ENCODE measurements around the gene PCDHGA9. TPM values are rescaled to one million over a fixed set of nuclear protein-coding genes. Genes with fewer than 3 reads are reported as not detected.

The PCDHGA9 gene
- total and polyA plus RNA-seq, 10 of the 15 experiments (the other 5 are each of a cell fraction or from before 2014, with no cell fraction given), result 0.08 to 0.63 (median 0.29) TPM; not detected in 2

DNA sequence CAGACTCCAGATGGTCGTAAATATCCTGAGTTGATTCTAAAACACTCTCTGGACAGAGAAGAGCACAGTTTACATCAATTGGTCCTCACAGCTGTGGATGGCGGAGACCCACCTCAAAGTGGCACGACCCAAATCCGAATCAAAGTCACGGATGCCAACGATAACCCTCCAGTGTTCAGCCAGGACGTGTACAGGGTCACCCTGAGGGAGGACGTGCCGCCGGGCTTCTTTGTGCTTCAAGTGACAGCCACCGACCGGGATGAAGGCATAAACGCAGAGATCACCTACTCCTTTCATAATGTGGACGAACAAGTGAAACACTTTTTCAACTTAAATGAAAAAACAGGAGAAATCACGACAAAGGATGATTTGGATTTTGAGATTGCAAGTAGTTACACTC is 41.9 kb upstream of the PCDHGA9 start:
- ChIA-PET POLR2A (no interaction called here), CTCF (interaction anchor here (0.7 to 1.2 kb wide), 3 partner anchors 9 to 111 kb away, joined by 3 to 4 read pairs (median 3); partner anchors contain the start of gene PCDHGB3), RAD21 (ENCODE audit: unreplicated experiment) (no interaction called here), SMC1A (ENCODE audit: uncharacterized antibody, unreplicated experiment) (no interaction called here)
- Histone ChIP-seq H3K79me2 (ENCODE audit: control insufficient read depth, insufficient read depth, low read length) (no peaks in the 10 kb centered on the region), H2AFZ (ENCODE audit: control insufficient read depth, low read depth, low read length) (no peak overlapping the region), H3K4me2 (ENCODE audit: control insufficient read depth, insufficient read depth) (no peak overlapping the region), H3K27ac (ENCODE audit: control insufficient read depth, insufficient read depth) (no peak overlapping the region), H4K20me1 (ENCODE audit: control insufficient read depth, insufficient read depth) (no peaks in the 10 kb centered on the region), H3K4me3 (no peak overlapping the region), H3K4me1 (ENCODE audit: control insufficient read depth, insufficient read depth, low read length) (no peaks in the 10 kb centered on the region), H3K27me3 (replicated peaks in 1 of 2; ENCODE audit: control insufficient read depth in 2 of 2, insufficient read depth in 2 of 2, low read length in 1 of 2) (no peaks in the 10 kb centered on the region), H3K9ac (ENCODE audit: control insufficient read depth, insufficient read depth, low read length) (no peak overlapping the region), H3K9me3 (replicated peaks; ENCODE audit: control insufficient read depth, insufficient read depth, low read length) (peaks cover 7% of the 10 kb centered on the region; the same call in 2 of the 3 replicates), H3K36me3 (ENCODE audit: control insufficient read depth in 2 of 2, insufficient read depth in 2 of 2, low read length in 1 of 2) (no peaks in the 10 kb centered on the region)
- no peak for TF ChIP-seq SMARCA5 (IDR thresholded peaks at IDR 0.05)
- TF ChIP-seq STAT3 (IDR thresholded peaks at IDR 0.05; ENCODE audit: low read depth, low read length), result no peak
- TF ChIP-seq PAX5 (IDR thresholded peaks at IDR 0.05; ENCODE audit: borderline replicate concordance, low read depth, low read length), result no peak
- TF ChIP-seq EP300 (IDR thresholded peaks at IDR 0.05; ENCODE audit: borderline replicate concordance in 1 of 2, control insufficient read depth in 1 of 2, low read depth in 2 of 2, low read length in 2 of 2), result no peak
- TF ChIP-seq CBX3 (IDR thresholded peaks at IDR 0.05; ENCODE audit: borderline replicate concordance, low read depth), result no peak
- TF ChIP-seq NFIC (IDR thresholded peaks at IDR 0.05; ENCODE audit: low read depth, low read length), result no peak
- no peak for TF ChIP-seq JUNB (IDR thresholded peaks at IDR 0.05)
- no peak for TF ChIP-seq YBX1 (IDR thresholded peaks at IDR 0.05)
- TF ChIP-seq, protein P1, sequence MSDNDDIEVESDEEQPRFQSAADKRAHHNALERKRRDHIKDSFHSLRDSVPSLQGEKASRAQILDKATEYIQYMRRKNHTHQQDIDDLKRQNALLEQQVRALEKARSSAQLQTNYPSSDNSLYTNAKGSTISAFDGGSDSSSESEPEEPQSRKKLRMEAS (IDR thresholded peaks at IDR 0.05; ENCODE audit: low read depth, low read length), result no peak
- TF ChIP-seq, protein P2, sequence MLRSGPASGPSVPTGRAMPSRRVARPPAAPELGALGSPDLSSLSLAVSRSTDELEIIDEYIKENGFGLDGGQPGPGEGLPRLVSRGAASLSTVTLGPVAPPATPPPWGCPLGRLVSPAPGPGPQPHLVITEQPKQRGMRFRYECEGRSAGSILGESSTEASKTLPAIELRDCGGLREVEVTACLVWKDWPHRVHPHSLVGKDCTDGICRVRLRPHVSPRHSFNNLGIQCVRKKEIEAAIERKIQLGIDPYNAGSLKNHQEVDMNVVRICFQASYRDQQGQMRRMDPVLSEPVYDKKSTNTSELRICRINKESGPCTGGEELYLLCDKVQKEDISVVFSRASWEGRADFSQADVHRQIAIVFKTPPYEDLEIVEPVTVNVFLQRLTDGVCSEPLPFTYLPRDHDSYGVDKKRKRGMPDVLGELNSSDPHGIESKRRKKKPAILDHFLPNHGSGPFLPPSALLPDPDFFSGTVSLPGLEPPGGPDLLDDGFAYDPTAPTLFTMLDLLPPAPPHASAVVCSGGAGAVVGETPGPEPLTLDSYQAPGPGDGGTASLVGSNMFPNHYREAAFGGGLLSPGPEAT (IDR thresholded peaks at IDR 0.05; ENCODE audit: low read depth), result no peak
- TF ChIP-seq NKRF (conservative IDR thresholded peaks at IDR 0.05), result no peak
- TF ChIP-seq DPF2 (IDR thresholded peaks at IDR 0.05), result no peak
- TF ChIP-seq KLF5 (IDR thresholded peaks at IDR 0.05; ENCODE audit: partially characterized antibody), result no peak
- no peak for TF ChIP-seq MYB (IDR thresholded peaks at IDR 0.05; ENCODE audit: borderline replicate concordance, low read depth, low read length)
- TF ChIP-seq, protein P3, sequence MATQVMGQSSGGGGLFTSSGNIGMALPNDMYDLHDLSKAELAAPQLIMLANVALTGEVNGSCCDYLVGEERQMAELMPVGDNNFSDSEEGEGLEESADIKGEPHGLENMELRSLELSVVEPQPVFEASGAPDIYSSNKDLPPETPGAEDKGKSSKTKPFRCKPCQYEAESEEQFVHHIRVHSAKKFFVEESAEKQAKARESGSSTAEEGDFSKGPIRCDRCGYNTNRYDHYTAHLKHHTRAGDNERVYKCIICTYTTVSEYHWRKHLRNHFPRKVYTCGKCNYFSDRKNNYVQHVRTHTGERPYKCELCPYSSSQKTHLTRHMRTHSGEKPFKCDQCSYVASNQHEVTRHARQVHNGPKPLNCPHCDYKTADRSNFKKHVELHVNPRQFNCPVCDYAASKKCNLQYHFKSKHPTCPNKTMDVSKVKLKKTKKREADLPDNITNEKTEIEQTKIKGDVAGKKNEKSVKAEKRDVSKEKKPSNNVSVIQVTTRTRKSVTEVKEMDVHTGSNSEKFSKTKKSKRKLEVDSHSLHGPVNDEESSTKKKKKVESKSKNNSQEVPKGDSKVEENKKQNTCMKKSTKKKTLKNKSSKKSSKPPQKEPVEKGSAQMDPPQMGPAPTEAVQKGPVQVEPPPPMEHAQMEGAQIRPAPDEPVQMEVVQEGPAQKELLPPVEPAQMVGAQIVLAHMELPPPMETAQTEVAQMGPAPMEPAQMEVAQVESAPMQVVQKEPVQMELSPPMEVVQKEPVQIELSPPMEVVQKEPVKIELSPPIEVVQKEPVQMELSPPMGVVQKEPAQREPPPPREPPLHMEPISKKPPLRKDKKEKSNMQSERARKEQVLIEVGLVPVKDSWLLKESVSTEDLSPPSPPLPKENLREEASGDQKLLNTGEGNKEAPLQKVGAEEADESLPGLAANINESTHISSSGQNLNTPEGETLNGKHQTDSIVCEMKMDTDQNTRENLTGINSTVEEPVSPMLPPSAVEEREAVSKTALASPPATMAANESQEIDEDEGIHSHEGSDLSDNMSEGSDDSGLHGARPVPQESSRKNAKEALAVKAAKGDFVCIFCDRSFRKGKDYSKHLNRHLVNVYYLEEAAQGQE (IDR thresholded peaks at IDR 0.05; ENCODE audit: low read depth, low read length), result no peak
- FAIRE-seq (no peak), ATAC-seq (no peak), DNase-seq (ENCODE audit: low read depth, low spot score) (no peak)
- in situ Hi-C loops (cut with MboI) (no loop called here), intact Hi-C loops (cut with micrococcal nuclease; ENCODE audit: unreplicated experiment) (no loop called here)
- 82% methylated on average over 15 of the region's 15 CpGs for WGBS (ENCODE audit: insufficient coverage, insufficient replicate concordance, low lambda C conversion rate, missing lambda C conversion rate)
- BruUV-seq (replicated peaks), result no TSS peak

All from GM12878 (cell line).